SU-DHL-6 (cell line): ENCODE data around the gene EPO.

Source experiments
- H2AFZ ChIP-seq: fragments of 200-600 bp; sonication (generic); 2 replicates; pipeline ENCODE4 v1.6.1; 2014; ENCODE audit warnings: low read depth, mild to moderate bottlenecking, moderate library complexity, mixed read lengths, antibody characterized with exemption, low read length; ENCODE audit not compliant: severe bottlenecking
- H3F3A ChIP-seq: fragments of 200-600 bp; shearing (Covaris generic); 2 replicates; pipeline ENCODE4 v1.6.0; 2016; ENCODE audit warnings: antibody characterized with exemption, mild to moderate bottlenecking; ENCODE audit not compliant: insufficient read depth
- H3K27ac ChIP-seq: fragments of 200-600 bp; sonication (generic); 2 replicates; pipeline ENCODE4 v1.5.1; 2016; ENCODE audit warnings: low read depth, mild to moderate bottlenecking, low read length, moderate library complexity, mixed read lengths
- H3K27me3 ChIP-seq: fragments of 200-600 bp; sonication (generic), shearing (Covaris generic); 2 replicates; pipeline ENCODE4 v1.6.0; 2014; ENCODE audit warnings: mild to moderate bottlenecking, low read length
- H3K36me3 ChIP-seq: fragments of 200-600 bp; sonication (generic); 2 replicates; pipeline ENCODE4 v1.6.1; 2014; ENCODE audit warnings: mild to moderate bottlenecking, low read length, mixed read lengths
- H3K4me2 ChIP-seq: fragments of 300-600, 200-600 bp; shearing (Covaris generic), sonication (generic); 2 replicates; pipeline ENCODE4 v1.6.0; 2014; ENCODE audit warnings: low read length, low read depth, mild to moderate bottlenecking; ENCODE audit not compliant: poor library complexity, severe bottlenecking
- H3K4me3 ChIP-seq: fragments of 200-600 bp; sonication (generic); 2 replicates; pipeline ENCODE4 v1.5.1; 2014; ENCODE audit warnings: antibody characterized with exemption, low read length, mild to moderate bottlenecking, mixed read lengths; ENCODE audit not compliant: insufficient read depth, poor library complexity, severe bottlenecking
- H3K79me2 ChIP-seq: fragments of 200-600 bp; sonication (generic); 2 replicates; pipeline ENCODE4 v1.6.1; 2014; ENCODE audit warnings: mild to moderate bottlenecking, low read length, moderate library complexity; ENCODE audit not compliant: insufficient read depth
- H3K9ac ChIP-seq: fragments of 200-600 bp; sonication (generic); 2 replicates; pipeline ENCODE4 v1.7.0; 2014; ENCODE audit warnings: mild to moderate bottlenecking, low read length
- H3K9me2 ChIP-seq: fragments of 200-600 bp; sonication (generic); replicated peaks from 2 replicates; pipeline ENCODE4 v1.6.1; 2014; ENCODE audit warnings: low read length; ENCODE audit not compliant: insufficient read depth
- H3K9me3 ChIP-seq: fragments of 200-600 bp; sonication (generic); 2 replicates; pipeline ENCODE4 v1.6.1; 2014; ENCODE audit warnings: low read length, mixed read lengths; ENCODE audit not compliant: insufficient read depth
- H4K20me1 ChIP-seq: fragments of 200-600 bp; sonication (generic); 2 replicates; pipeline ENCODE4 v1.6.1; 2014; ENCODE audit warnings: low read depth, mild to moderate bottlenecking, antibody characterized with exemption, low read length, moderate library complexity, mixed read lengths
- CTCF ChIP-seq: fragments of 200-600 bp; sonication (generic); IDR thresholded peaks from one replicate; pipeline ENCODE4 v1.5.1; 2017; ENCODE audit warnings: antibody characterized with exemption, mild to moderate bottlenecking, low read length, moderate library complexity; ENCODE audit not compliant: insufficient read depth, poor library complexity, severe bottlenecking
- EZH2phosphoT487 ChIP-seq: fragments of 200-600 bp; sonication (generic), shearing (Covaris generic); conservative IDR thresholded peaks from 2 replicates; pipeline ENCODE4 v1.6.1; 2018; ENCODE audit warnings: mild to moderate bottlenecking, antibody characterized with exemption, low read length, moderate library complexity, mixed read lengths

EPO gene

DNA sequence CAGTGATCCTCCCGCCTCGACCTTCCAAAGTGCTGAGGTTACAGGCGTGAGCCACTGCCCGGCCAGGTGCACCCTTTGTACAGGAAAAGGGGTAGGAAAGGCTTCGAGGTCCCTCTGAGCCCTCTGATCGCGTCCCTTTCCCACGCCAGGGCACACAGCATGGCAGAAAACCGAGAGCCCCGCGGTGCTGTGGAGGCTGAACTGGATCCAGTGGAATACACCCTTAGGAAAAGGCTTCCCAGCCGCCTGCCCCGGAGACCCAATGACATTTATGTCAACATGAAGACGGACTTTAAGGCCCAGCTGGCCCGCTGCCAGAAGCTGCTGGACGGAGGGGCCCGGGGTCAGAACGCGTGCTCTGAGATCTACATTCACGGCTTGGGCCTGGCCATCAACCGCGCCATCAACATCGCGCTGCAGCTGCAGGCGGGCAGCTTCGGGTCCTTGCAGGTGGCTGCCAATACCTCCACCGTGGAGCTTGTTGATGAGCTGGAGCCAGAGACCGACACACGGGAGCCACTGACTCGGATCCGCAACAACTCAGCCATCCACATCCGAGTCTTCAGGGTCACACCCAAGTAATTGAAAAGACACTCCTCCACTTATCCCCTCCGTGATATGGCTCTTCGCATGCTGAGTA, 13.5 kb upstream of the EPO start:
- H3K4me2 ChIP-seq: peak overlapping the region; percentile 69
- H3K27me3 ChIP-seq: no peaks in the 10 kb centered on the region
- H3K4me3 ChIP-seq: peak overlapping the region; percentile 99
- peaks cover 19% of the 10 kb centered on the region for H3K79me2 ChIP-seq
- no peak for TF ChIP-seq CTCF
- no peak for TF ChIP-seq EZH2phosphoT487
- no peaks in the 10 kb centered on the region for H3K9me2 ChIP-seq
- no peaks in the 10 kb centered on the region for H4K20me1 ChIP-seq
- H3K9ac ChIP-seq: peak overlapping the region; percentile 98
- H3K36me3 ChIP-seq: no peaks in the 10 kb centered on the region
- H3K27ac ChIP-seq: peak overlapping the region; percentile 59; the same call in 1 of the 2 replicates
- H3K9me3 ChIP-seq: no peaks in the 10 kb centered on the region
- no peak overlapping the region for H2AFZ ChIP-seq
- 0 out of 2 replicates have a peak, but pooled peaks cover 3% of the 10 kb centered on the region for H3F3A ChIP-seq

- H3K27me3 ChIP-seq: no peaks in the 10 kb centered on the region
- no peak overlapping the region for H3K4me3 ChIP-seq
- no peak overlapping the region for H3K4me2 ChIP-seq
- H3K9me3 ChIP-seq: no peaks in the 10 kb centered on the region
- TF ChIP-seq CTCF (no peak), EZH2phosphoT487 (no peak)
- H4K20me1 ChIP-seq: no peaks in the 10 kb centered on the region
- H2AFZ ChIP-seq: no peak overlapping the region
- H3K9ac ChIP-seq: no peak overlapping the region
- H3K9me2 ChIP-seq: no peaks in the 10 kb centered on the region
- peaks cover 19% of the 10 kb centered on the region for H3K79me2 ChIP-seq
- H3K36me3 ChIP-seq: no peaks in the 10 kb centered on the region
- H3K27ac ChIP-seq: no peak overlapping the region
- 0 out of 2 replicates have a peak, but pooled peaks cover 6% of the 10 kb centered on the region for H3F3A ChIP-seq
Measured at GRCh38 chr7:100708395-100708794, 11.9 kb upstream of the EPO start.

DNA sequence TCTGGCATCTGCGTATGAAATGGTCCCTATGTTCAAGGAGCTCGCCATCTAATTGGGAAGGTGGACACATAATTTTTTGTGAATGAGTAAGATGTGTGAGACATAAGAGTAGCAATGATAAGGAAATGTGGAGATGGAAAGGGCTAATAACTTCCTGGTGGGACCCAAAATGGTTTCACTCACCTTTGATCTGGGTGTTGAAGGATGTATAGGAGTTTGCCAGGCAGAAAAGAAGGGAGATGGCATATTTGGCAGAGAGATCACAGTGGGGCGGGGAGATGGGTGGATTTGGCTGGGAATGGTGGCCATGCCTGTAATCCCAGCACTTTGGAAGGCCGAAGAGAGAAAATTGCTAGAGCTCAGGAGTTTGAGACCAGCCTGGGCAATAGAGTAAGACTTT, 9.8 kb upstream of the EPO start:
- Histone ChIP-seq H4K20me1 (no peaks in the 10 kb centered on the region), H3K27me3 (no peaks in the 10 kb centered on the region), H3K27ac (no peak overlapping the region), H3K9ac (no peak overlapping the region), H3K4me2 (no peak overlapping the region), H3K9me2 (no peaks in the 10 kb centered on the region), H3K79me2 (peaks cover 19% of the 10 kb centered on the region), H3K36me3 (no peaks in the 10 kb centered on the region), H2AFZ (no peak overlapping the region), H3K9me3 (no peaks in the 10 kb centered on the region), H3F3A (0 out of 2 replicates have a peak, but pooled peaks cover 6% of the 10 kb centered on the region), H3K4me3 (no peak overlapping the region)
- TF ChIP-seq CTCF (no peak), EZH2phosphoT487 (no peak)
